GM18951 (cell line): ENCODE measurements around the gene TBC1D8B.
A peak's percentile ranks its signal among the peaks of the same experiment; 100 is the strongest.
"Not testable (repeated sequence)": the region's sequence is repeated elsewhere in the genome, so short reads cannot be mapped to it uniquely, and the experiment has no call there.

Experiments used
- POLR2A ChIP-seq: IDR thresholded peaks from 4 replicates; pipeline ENCODE4 v1.6.1; 2011; ENCODE audit warnings: mild to moderate bottlenecking; ENCODE audit not compliant: insufficient read length, insufficient read depth; ENCODE audit errors: extremely low read depth
- in situ Hi-C: fragments of 300-500 bp; cut with MboI; formaldehyde crosslinking; loops from one replicate; pipeline ENCODE4 v1.12.0; 2022; ENCODE audit warnings: low sequenced_read_pairs, mixed read lengths, inconsistent platforms; ENCODE audit not compliant: unreplicated experiment

The TBC1D8B gene

GRCh38 chrX:106802388-106803275 is at the start of gene TBC1D8B:
Gene TBC1D8B, plus strand, starts transcription at chrX:106802673. Its CDS starts 181 bp downstream, at chrX:106802854.
- peak; percentile 39 for TF ChIP-seq POLR2A
- in situ Hi-C loops, result no loop called here

DNA sequence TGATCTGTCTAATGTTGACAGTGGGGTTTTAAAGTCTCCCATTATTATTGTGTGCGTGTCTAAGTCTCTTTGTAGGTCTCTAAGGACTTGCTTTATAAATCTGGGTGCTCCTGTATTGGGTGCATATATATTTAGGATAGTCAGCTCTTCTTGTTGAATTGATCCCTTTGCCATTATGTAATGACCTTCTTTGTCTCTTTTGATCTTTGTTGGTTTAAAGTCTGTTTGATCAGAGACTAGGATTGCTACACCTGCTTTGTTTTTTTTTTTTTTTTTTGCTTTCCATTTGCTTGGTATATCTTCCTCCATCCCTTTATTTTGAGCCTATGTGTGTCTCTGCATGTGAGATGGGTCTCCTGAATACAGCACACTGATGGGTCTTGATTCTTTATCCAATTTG is 33.2 kb upstream of the TBC1D8B start:
- in situ Hi-C loops, result not testable (repeated sequence)

- in situ Hi-C loops, result loop anchor here (25.0 kb wide), 1 partner anchor 288 kb away; no protein-coding TSS in a partner anchor
- TF ChIP-seq POLR2A, result no peak
Measured at GRCh38 chrX:106774981-106775380, 27.5 kb upstream of the TBC1D8B start.

GRCh38 chrX:106780264-106780663 is 22.2 kb upstream of the TBC1D8B start:
- in situ Hi-C loops, result loop anchor here (25.0 kb wide), 1 partner anchor 293 kb away; no protein-coding TSS in a partner anchor

GRCh38 chrX:106780664-106781377 is 21.7 kb upstream of the TBC1D8B start:
- in situ Hi-C loops, result loop anchor here (25.0 kb wide), 1 partner anchor 294 kb away; no protein-coding TSS in a partner anchor
- no peak for TF ChIP-seq POLR2A

More at GRCh38 chrX:106780264-106780663, 22.2 kb upstream of the TBC1D8B start:
- TF ChIP-seq POLR2A, result no peak

GRCh38 chrX:106783716-106784115 is 18.8 kb upstream of the TBC1D8B start:
- no peak for TF ChIP-seq POLR2A
- in situ Hi-C loops, result loop anchor here (25.0 kb wide), 1 partner anchor 296 kb away; no protein-coding TSS in a partner anchor

GRCh38 chrX:106791495-106791894 is 11.0 kb upstream of the TBC1D8B start:
- in situ Hi-C loops, result loop anchor here (25.0 kb wide), 1 partner anchor 304 kb away; no protein-coding TSS in a partner anchor
- no peak for TF ChIP-seq POLR2A

DNA sequence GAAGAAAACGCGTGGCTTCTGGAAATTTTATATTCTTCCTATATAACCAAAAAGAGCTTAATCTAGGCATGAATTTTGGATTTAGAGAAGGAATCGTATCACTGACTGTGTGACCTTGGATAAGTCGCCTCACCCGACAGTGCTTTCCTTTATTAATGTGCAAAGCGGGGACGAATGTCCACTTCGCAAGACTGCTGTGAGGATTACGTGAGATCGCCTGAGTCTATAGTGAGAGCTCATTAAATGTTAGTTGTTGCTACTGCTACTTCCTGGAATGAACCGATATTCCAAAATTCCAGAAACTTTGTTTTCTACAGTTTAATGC is 448 bp upstream of the TBC1D8B start:
- TF ChIP-seq POLR2A, result no peak
- in situ Hi-C loops, result no loop called here

- TF ChIP-seq POLR2A, result no peak
- in situ Hi-C loops, result no loop called here
Measured at GRCh38 chrX:106811131-106811910, 8.8 kb downstream of the TBC1D8B start.

- in situ Hi-C loops, result not testable (repeated sequence)
Measured at GRCh38 chrX:106812930-106813329, 10.5 kb downstream of the TBC1D8B start.

- in situ Hi-C loops, result not testable (repeated sequence)
Measured at GRCh38 chrX:106814093-106814492, 11.6 kb downstream of the TBC1D8B start.

DNA sequence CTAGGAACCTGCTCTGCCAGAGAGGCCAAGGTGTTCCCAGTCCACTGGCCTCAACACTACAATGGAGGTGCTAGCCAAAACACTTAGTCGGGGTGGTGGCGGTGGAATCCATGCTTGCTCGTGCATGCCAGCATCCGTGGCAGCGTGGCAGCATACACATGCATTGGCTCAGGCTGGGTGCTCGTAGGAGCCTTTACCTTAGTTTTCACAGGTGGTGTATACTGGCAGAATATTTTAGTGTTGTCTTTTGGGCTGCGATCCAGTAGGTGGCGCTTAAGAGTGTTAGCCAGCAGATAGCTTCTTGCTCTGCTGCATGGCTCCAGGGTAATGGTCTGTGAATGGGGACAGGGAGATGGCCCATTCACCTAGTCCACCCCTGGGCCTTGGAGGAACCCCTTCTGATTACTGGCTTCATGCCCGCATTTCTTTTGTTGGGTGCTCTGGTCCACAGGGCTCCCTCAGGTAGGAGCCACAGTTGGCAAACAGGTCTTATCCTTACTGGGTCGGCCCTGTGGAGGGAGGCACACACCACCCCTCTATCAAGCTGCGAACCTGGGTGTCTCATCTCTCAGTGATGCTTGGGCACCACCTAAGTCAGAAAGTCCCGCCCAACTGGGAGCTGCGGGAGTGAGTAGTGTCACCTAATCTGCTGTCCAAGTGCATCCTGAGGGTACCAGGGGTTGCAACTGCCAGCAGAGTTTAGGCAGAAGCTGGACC is 60.7 kb downstream of the TBC1D8B start:
- no peak for TF ChIP-seq POLR2A
- in situ Hi-C loops, result no loop called here

DNA sequence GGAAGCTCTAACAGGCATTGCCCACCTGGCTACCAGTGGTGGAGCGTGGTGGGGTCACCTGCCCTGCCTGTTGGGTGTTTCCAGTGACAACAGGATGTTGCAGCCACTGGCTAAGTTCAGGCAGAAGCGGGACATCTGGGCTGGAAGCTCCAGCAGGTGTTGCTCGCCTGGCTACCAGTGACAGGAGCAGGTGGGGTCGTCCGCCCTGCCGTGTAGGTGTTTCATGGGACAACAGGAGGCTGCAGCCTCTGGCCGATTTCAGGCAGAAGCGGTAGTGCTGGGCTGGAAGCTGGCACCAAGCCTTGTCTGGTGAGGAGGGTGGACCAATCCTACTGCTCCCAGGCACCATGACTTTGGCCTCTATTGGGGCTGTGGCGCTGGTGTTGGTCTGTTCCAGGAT is 61.2 kb downstream of the TBC1D8B start:
- no peak for TF ChIP-seq POLR2A
- in situ Hi-C loops, result no loop called here

- in situ Hi-C loops, result not testable (repeated sequence)
Measured at GRCh38 chrX:106872796-106873195, 70.3 kb downstream of the TBC1D8B start.
